Ovary (tissue), 3 donors: Measurements from ENCODE around the gene LRRC71.

Experiments used
- CTCF ChIP-seq, 3 donors: fragments of 450-650 bp in 2 of 3; fragments of 200-600 bp in 1 of 3; IDR thresholded peaks; one replicate each; pipeline versions ENCODE4 v1.5.1 to v1.8.0; 2016 to 2022; ENCODE audit warnings: antibody characterized with exemption in 3 of 3, mild to moderate bottlenecking in 1 of 3
- EP300 ChIP-seq: sonication (generic); formaldehyde crosslinking; IDR thresholded peaks from one replicate; pipeline ENCODE4 v1.6.1; 2017; ENCODE audit warnings: antibody characterized with exemption
- POLR2A ChIP-seq: fragments of 450-650 bp; IDR thresholded peaks from one replicate; pipeline ENCODE4 v1.6.1; 2017; ENCODE audit warnings: antibody characterized with exemption, mild to moderate bottlenecking, moderate library complexity
- donor health status: DM: no; HTN: no; CAD: no.

GRCh38 chr1:156939786-156940334 lies 19.4 kb downstream of the LRRC71 start:
- no peak for TF ChIP-seq CTCF (IDR thresholded peaks at IDR 0.05)
- TF ChIP-seq POLR2A = no peak
- no peak for TF ChIP-seq EP300
